ENCODE data around the gene MCCC1. TPM values are rescaled to one million over a fixed set of nuclear protein-coding genes. Genes with fewer than 3 reads are reported as not detected.

Gene MCCC1
- total RNA-seq, 1 donor = 14.7 TPM

DNA sequence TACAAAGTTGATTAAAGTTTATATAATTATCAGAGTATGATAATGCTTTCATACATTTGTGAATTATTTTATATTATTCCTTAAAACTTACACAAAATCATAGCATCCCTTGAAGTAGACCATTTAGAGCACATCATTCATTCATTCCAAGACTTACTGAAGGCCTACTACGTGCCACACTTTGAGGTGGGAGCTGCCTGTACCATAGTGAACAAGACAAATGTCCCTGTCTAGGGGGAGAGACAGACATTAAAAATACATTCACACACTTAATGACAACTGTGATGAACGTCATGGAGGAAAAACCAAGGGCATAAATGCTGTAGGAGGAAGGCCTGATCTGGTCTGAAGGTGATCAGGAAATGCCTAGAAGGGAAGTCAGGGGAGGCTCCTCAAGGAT is 12.1 kb downstream of the MCCC1 start:
- H3K4me3 ChIP-seq (ENCODE audit: low read depth, low read length) = no peak overlapping the region
- no peak for DNase-seq (ENCODE audit: low read depth)
- no peak for TF ChIP-seq CTCF (IDR thresholded peaks at IDR 0.05; ENCODE audit: insufficient read depth, low read depth, low read length)

DNA sequence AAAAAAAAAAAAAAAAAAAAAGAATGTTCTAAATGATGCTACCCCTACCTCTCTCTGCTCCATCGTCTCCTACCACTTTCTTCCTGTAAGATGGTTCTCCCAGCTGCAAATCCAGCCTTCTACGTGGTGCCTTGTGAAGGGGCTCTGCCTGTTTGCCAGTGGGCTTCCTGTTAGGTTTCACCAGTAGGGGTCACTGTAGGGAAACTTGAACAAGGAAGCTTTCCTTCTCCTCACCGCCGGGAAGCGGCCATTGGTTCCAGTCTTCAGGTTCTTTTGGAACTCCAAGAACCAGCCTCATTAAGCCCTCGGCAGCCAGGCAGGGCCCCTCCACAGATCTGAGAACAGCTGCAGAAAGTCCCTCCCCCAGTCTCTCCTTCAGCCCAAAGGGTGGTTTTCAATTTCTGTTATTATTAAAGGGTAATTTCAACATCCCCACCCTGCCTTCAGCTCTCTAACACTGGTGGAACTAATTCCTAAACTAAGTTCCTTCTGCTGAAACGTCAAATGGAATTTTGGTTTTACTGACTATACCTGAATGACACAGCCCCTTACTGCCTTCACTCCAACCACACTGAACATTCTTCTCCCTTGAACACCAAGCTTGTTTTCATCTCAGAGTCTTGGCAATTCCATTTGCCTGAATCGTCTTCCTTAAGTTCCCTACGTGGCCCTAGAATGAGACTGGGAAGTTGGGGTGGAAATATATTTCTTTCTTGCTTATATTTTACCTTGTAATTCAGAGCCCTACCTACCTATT is 13.5 kb downstream of the MCCC1 start:
- no peak for DNase-seq (ENCODE audit: low read depth)
- peak; percentile 50 for TF ChIP-seq CTCF (IDR thresholded peaks at IDR 0.05; ENCODE audit: insufficient read depth, low read depth, low read length)
- H3K4me3 ChIP-seq (ENCODE audit: low read depth, low read length) = no peak overlapping the region

GRCh38 chr3:183082355-183082915 is 16.9 kb downstream of the MCCC1 start:
- no peak for TF ChIP-seq CTCF (IDR thresholded peaks at IDR 0.05; ENCODE audit: insufficient read depth, low read depth, low read length)
- H3K4me3 ChIP-seq (ENCODE audit: low read depth, low read length) = no peak overlapping the region
- no peak for DNase-seq (ENCODE audit: low read depth)

- DNase-seq (ENCODE audit: low read depth) = no peak
- TF ChIP-seq CTCF (IDR thresholded peaks at IDR 0.05; ENCODE audit: insufficient read depth, low read depth, low read length) = no peak
- H3K4me3 ChIP-seq (ENCODE audit: low read depth, low read length) = no peak overlapping the region
These were observed 17.7 kb downstream of the MCCC1 start for GRCh38 chr3:183081459-183082183.

GRCh38 chr3:183080628-183081027 is 18.7 kb downstream of the MCCC1 start:
- H3K4me3 ChIP-seq (ENCODE audit: low read depth, low read length) = no peak overlapping the region
- no peak for TF ChIP-seq CTCF (IDR thresholded peaks at IDR 0.05; ENCODE audit: insufficient read depth, low read depth, low read length)
- no peak for DNase-seq (ENCODE audit: low read depth)

DNA sequence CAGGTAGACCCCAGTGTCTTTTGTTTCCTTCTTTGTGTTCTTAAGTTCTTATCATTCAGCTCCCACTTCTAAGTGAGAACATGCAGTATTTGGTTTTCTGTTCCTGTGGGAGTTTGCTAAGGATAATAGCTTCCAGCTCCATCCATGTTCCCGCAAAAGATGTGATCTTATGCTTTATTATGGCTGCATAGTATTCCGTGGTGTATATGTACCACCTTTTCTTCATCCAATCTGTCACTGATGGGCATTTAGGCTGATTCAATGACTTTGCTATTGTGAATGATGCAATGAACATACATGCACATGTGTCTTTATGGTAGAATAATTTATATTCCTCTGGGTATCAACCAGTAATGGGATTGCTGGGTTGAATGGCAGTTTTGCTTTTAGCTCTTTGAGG is 24.4 kb downstream of the MCCC1 start:
- DNase-seq (ENCODE audit: low read depth) = no peak
- no peak for TF ChIP-seq CTCF (IDR thresholded peaks at IDR 0.05; ENCODE audit: insufficient read depth, low read depth, low read length)
- H3K4me3 ChIP-seq (ENCODE audit: low read depth, low read length) = no peak overlapping the region
